ENCODE results near the gene PCDH8.

PCDH8 gene

DNA sequence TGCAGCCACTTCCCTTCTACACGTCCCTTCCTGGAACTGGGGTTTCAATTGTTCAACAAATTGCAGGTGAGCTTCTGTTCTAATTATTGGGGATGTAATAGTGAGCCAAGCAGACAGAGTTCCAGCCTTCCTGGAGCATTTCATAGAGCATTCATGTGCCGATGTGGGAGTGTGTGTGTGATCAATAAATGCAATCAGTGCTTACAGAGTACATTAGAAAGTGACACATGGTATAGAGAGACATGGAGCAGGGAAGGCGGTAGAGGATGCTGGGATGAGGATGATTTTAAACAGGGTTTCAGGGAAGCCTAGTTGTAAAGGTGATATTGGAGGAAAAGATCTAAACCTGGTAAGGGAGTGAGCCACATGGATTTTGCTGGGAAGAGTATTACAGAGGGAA is 21.7 kb upstream of the PCDH8 start:
- Histone ChIP-seq H3K4me1 (ENCODE audit: control insufficient read depth, low read depth, low read length) (peaks cover 11% of the 10 kb centered on the region), H3K36me3 (ENCODE audit: control insufficient read depth, low read depth, low read length) (no peaks in the 10 kb centered on the region), H3K27me3 (ENCODE audit: control insufficient read depth, insufficient read depth, low read length) (no peaks in the 10 kb centered on the region), H3K9ac (ENCODE audit: low read length) (no peak overlapping the region), H3K4me3 (ENCODE audit: low read length) (no peak overlapping the region), H3K27ac (ENCODE audit: low read length) (no peak overlapping the region), H3K9me3 (ENCODE audit: control insufficient read depth, low read depth, low read length) (peaks cover 2% of the 10 kb centered on the region)

DNA sequence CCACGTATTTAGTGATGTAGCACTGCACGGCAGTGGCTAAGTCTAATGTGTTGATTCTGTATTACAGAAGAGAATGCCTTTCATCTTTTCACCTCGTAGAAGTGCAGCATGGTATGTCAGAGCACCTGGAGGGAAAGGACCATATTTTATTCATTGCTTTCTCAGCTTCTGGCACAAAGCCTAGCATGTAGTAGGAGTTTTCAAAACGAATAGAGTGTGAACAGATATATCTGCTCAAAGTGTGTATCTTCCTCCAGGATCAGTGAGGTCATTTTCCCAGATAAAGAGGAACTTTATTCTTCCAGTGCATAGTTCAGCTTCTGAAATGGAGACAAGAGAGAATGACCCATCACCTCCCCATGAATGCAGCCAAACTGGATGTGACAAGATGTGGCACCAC is 21.2 kb upstream of the PCDH8 start:
- H3K27ac ChIP-seq (ENCODE audit: low read length) = no peak overlapping the region
- peaks cover 11% of the 10 kb centered on the region for H3K4me1 ChIP-seq (ENCODE audit: control insufficient read depth, low read depth, low read length)
- H3K9ac ChIP-seq (ENCODE audit: low read length) = no peak overlapping the region
- H3K4me3 ChIP-seq (ENCODE audit: low read length) = no peak overlapping the region
- H3K27me3 ChIP-seq (ENCODE audit: control insufficient read depth, insufficient read depth, low read length) = no peaks in the 10 kb centered on the region
- H3K9me3 ChIP-seq (ENCODE audit: control insufficient read depth, low read depth, low read length) = no peaks in the 10 kb centered on the region
- H3K36me3 ChIP-seq (ENCODE audit: control insufficient read depth, low read depth, low read length) = no peaks in the 10 kb centered on the region

DNA sequence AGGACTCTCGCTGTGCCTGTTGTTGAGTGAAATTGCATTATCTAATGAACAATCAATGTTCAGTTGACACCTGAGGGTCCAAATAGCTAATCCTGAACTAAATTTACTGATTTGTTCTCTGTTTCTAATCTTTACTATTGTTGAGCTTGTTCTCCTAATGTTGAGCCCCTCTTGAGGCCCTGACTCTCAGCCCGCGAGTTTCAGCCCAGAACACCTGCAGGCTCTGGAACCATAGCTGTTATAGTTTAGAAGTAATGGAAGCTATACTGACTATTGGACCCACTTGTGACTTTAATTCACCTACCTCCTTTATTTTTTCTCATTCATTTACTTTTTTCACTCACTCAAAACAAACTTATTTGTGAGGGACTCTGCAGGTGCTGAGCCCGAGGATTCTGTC is 20.6 kb upstream of the PCDH8 start:
- Histone ChIP-seq H3K9me3 (ENCODE audit: control insufficient read depth, low read depth, low read length) (no peaks in the 10 kb centered on the region), H3K9ac (ENCODE audit: low read length) (no peak overlapping the region), H3K4me1 (ENCODE audit: control insufficient read depth, low read depth, low read length) (peaks cover 11% of the 10 kb centered on the region), H3K27me3 (ENCODE audit: control insufficient read depth, insufficient read depth, low read length) (no peaks in the 10 kb centered on the region), H3K36me3 (ENCODE audit: control insufficient read depth, low read depth, low read length) (no peaks in the 10 kb centered on the region), H3K4me3 (ENCODE audit: low read length) (no peak overlapping the region), H3K27ac (ENCODE audit: low read length) (no peak overlapping the region)

DNA sequence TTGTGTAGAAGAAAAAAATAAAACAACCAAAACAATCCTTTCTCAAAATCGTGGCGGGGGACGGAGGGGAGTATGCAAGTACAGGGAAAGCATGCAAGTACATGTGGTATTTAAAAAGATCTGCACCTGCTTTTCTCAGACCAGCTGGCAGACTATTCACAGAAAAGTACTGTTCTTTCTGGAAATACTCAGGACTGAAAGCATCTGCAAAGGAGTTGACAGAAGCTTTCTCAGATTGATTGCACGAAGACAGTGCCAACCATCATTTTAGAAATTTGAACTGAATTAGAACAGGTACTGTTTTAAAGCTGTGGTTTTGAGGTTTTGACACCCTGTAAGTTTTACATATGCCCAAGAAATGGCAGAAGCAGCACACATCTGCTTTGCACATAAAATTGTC is 19.8 kb upstream of the PCDH8 start:
- no peaks in the 10 kb centered on the region for H3K9me3 ChIP-seq (ENCODE audit: control insufficient read depth, low read depth, low read length)
- H3K27me3 ChIP-seq (ENCODE audit: control insufficient read depth, insufficient read depth, low read length) = no peaks in the 10 kb centered on the region
- no peak overlapping the region for H3K27ac ChIP-seq (ENCODE audit: low read length)
- H3K4me3 ChIP-seq (ENCODE audit: low read length) = no peak overlapping the region
- no peak overlapping the region for H3K9ac ChIP-seq (ENCODE audit: low read length)
- H3K4me1 ChIP-seq (ENCODE audit: control insufficient read depth, low read depth, low read length) = peaks cover 11% of the 10 kb centered on the region
- H3K36me3 ChIP-seq (ENCODE audit: control insufficient read depth, low read depth, low read length) = no peaks in the 10 kb centered on the region

- Histone ChIP-seq H3K36me3 (ENCODE audit: control insufficient read depth, low read depth, low read length) (no peaks in the 10 kb centered on the region), H3K9ac (ENCODE audit: low read length) (no peak overlapping the region), H3K27me3 (ENCODE audit: control insufficient read depth, insufficient read depth, low read length) (no peaks in the 10 kb centered on the region), H3K4me1 (ENCODE audit: control insufficient read depth, low read depth, low read length) (peaks cover 11% of the 10 kb centered on the region), H3K27ac (ENCODE audit: low read length) (no peak overlapping the region), H3K4me3 (ENCODE audit: low read length) (no peak overlapping the region), H3K9me3 (ENCODE audit: control insufficient read depth, low read depth, low read length) (no peaks in the 10 kb centered on the region)
Measured at GRCh38 chr13:52864941-52865340, 16.5 kb upstream of the PCDH8 start.

DNA sequence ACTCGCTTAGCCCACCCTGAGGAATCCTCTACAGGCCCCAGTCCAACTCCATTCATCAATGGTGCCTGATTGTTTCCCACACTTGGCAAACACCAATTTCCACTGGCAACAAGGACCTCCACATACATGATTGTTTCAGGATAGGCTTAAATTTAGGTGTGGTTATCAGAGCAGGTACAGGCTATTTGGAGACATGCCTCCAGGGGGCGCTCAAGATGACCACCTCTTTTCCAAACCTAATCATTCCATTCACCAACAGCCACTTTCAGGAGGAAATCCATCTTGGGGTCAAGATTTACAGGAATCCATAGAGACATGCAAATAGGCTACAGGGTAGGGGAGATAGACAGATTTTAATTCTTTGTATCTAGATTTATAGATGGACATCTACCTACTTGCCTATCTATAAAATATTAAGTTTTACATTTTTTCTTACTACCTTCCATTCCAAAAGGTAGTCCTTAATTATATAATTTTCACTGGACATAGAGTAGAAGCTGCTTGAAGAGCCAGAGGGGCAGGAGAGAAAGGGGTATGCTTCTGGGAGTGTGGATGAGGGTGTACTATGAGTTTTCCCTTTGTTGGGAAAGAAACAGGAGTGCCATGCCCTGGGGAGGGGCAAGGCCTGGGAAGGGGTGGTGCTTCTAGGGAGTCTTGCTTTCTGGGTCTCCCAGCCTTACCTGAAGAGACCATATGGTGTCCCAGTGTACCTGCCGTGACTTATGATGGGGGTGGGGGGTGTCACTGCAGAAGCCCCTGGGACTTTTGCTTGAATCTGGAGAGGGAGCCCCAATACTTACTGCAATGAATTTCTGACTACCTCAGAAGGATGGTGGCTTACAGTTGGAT is 14.1 kb upstream of the PCDH8 start:
- Histone ChIP-seq H3K4me1 (ENCODE audit: control insufficient read depth, low read depth, low read length) (peaks cover 4% of the 10 kb centered on the region), H3K9ac (ENCODE audit: low read length) (no peak overlapping the region), H3K27me3 (ENCODE audit: control insufficient read depth, insufficient read depth, low read length) (no peaks in the 10 kb centered on the region), H3K9me3 (ENCODE audit: control insufficient read depth, low read depth, low read length) (no peaks in the 10 kb centered on the region), H3K4me3 (ENCODE audit: low read length) (no peak overlapping the region), H3K27ac (ENCODE audit: low read length) (no peak overlapping the region), H3K36me3 (ENCODE audit: control insufficient read depth, low read depth, low read length) (no peaks in the 10 kb centered on the region)

- Histone ChIP-seq H3K9me3 (ENCODE audit: control insufficient read depth, low read depth, low read length) (no peaks in the 10 kb centered on the region), H3K27ac (ENCODE audit: low read length) (no peak overlapping the region), H3K4me1 (ENCODE audit: control insufficient read depth, low read depth, low read length) (peaks cover 24% of the 10 kb centered on the region), H3K9ac (ENCODE audit: low read length) (peak overlapping the region; percentile 79), H3K4me3 (ENCODE audit: low read length) (peak overlapping the region; percentile 83), H3K27me3 (ENCODE audit: control insufficient read depth, insufficient read depth, low read length) (peaks cover 29% of the 10 kb centered on the region), H3K36me3 (ENCODE audit: control insufficient read depth, low read depth, low read length) (no peaks in the 10 kb centered on the region)
Measured at GRCh38 chr13:52852444-52852843, 4.0 kb upstream of the PCDH8 start.

DNA sequence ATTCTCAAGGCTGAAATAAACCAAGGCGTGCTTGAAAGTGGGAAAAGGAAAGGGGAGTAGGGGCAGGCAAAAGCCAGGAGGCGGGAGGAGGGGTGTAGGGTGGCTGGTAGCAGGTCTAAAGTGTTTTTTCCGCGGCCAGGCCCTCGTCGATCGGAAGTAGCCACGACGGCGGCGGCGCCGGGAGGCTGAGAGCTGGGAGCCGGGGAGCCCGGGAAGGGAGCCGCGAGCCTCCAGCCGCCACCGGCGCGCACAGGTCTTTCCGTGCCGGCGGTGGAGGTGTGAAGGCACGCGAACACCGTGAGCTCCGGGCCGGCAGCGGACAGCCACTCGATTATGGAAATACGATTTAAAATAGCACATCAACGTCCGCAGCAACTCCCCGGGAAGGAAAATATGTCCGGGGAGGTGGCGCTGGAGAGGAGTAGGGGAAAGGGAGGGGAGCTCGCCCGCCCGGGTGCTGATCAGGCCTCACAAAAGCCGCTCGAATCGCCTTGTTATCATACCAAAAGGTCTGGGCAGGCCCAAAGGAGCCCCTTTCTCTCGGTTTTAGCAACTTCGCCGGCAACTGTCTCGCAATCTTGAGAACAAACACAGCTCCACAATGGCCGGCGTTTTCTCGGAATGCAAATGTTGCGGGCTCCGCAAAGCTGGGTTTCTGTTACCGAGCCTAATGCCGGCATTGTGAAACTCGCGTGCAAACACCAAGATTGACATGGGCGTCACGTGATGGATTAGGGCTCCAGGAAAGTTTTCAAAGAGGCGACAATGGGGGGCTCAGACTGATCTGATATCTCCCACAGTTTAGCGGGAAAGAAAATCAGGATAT is 2.9 kb upstream of the PCDH8 start:
- Histone ChIP-seq H3K9ac (ENCODE audit: low read length) (peak overlapping the region; percentile 79), H3K4me3 (ENCODE audit: low read length) (peak overlapping the region; percentile 83), H3K4me1 (ENCODE audit: control insufficient read depth, low read depth, low read length) (peaks cover 23% of the 10 kb centered on the region), H3K27me3 (ENCODE audit: control insufficient read depth, insufficient read depth, low read length) (peaks cover 40% of the 10 kb centered on the region), H3K9me3 (ENCODE audit: control insufficient read depth, low read depth, low read length) (no peaks in the 10 kb centered on the region), H3K27ac (ENCODE audit: low read length) (peak overlapping the region; percentile 71), H3K36me3 (ENCODE audit: control insufficient read depth, low read depth, low read length) (no peaks in the 10 kb centered on the region)

GRCh38 chr13:52850396-52851136 is 2.1 kb upstream of the PCDH8 start:
- Histone ChIP-seq H3K27ac (ENCODE audit: low read length) (peak overlapping the region; percentile 71), H3K9ac (ENCODE audit: low read length) (peak overlapping the region; percentile 79), H3K9me3 (ENCODE audit: control insufficient read depth, low read depth, low read length) (no peaks in the 10 kb centered on the region), H3K27me3 (ENCODE audit: control insufficient read depth, insufficient read depth, low read length) (peaks cover 47% of the 10 kb centered on the region), H3K4me3 (ENCODE audit: low read length) (peak overlapping the region; percentile 83), H3K36me3 (ENCODE audit: control insufficient read depth, low read depth, low read length) (no peaks in the 10 kb centered on the region), H3K4me1 (ENCODE audit: control insufficient read depth, low read depth, low read length) (peaks cover 19% of the 10 kb centered on the region)

- peak overlapping the region; percentile 83 for H3K4me3 ChIP-seq (ENCODE audit: low read length)
- H3K9me3 ChIP-seq (ENCODE audit: control insufficient read depth, low read depth, low read length) = no peaks in the 10 kb centered on the region
- H3K4me1 ChIP-seq (ENCODE audit: control insufficient read depth, low read depth, low read length) = peaks cover 19% of the 10 kb centered on the region
- H3K27me3 ChIP-seq (ENCODE audit: control insufficient read depth, insufficient read depth, low read length) = peaks cover 53% of the 10 kb centered on the region
- H3K27ac ChIP-seq (ENCODE audit: low read length) = no peak overlapping the region
- no peaks in the 10 kb centered on the region for H3K36me3 ChIP-seq (ENCODE audit: control insufficient read depth, low read depth, low read length)
- no peak overlapping the region for H3K9ac ChIP-seq (ENCODE audit: low read length)
Measured at GRCh38 chr13:52850072-52850395, 1.6 kb upstream of the PCDH8 start.

DNA sequence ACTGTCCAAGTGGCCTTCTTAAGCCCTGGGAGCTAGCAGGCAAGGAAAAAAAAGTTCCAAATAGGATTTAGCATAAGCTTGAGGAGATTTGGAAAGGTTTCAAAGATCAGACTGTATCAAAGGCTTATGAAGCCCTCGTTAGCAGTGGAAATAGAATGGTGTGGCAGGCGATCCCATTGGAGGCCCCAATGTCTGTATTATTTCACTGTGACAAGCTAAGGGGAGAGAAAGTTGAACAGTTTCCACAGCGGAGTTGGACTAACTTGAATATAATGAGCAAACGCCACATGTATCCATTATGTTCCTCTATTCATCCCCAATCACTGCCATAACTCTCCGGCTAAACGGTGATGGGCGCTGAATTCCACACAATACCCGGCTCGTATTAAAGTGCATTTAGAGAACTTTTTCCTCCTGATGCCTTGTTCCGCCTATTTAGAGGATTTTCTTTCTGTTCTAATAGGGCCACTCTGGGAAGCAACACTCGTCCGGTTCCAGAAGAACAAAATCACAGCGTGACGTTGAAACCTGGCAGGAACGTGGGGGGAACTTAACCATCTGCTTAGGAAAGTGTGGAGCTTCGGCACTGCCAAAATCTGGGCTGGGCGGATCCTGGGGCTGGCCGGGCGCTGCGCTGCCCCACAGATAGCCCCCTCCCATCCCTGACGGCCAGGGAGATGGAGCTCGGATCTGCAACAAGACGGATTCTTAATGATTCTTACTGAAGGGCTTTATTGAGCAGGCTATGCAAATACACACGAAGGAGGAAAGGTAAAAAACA is 1.0 kb upstream of the PCDH8 start:
- Histone ChIP-seq H3K36me3 (ENCODE audit: control insufficient read depth, low read depth, low read length) (no peaks in the 10 kb centered on the region), H3K9ac (ENCODE audit: low read length) (no peak overlapping the region), H3K27me3 (ENCODE audit: control insufficient read depth, insufficient read depth, low read length) (peaks cover 58% of the 10 kb centered on the region), H3K4me3 (ENCODE audit: low read length) (peak overlapping the region; percentile 83), H3K9me3 (ENCODE audit: control insufficient read depth, low read depth, low read length) (no peaks in the 10 kb centered on the region), H3K27ac (ENCODE audit: low read length) (no peak overlapping the region), H3K4me1 (ENCODE audit: control insufficient read depth, low read depth, low read length) (peaks cover 19% of the 10 kb centered on the region)
